Osteocyte (in vitro differentiated cells): ENCODE measurements around the gene DPPA2. TPM values are rescaled to one million over a fixed set of nuclear protein-coding genes. Genes with fewer than 3 reads are reported as not detected.
A peak's percentile ranks its signal among the peaks of the same experiment; 100 is the strongest.

Source experiments
- DNase-seq: peaks from one replicate; pipeline ENCODE4 v3.0.0; 2021; ENCODE audit warnings: mixed read lengths; ENCODE audit not compliant: unreplicated experiment; ENCODE audit errors: extremely low spot score
- H3K27ac Mint-ChIP-seq: one replicate; pipeline ENCODE4 v1.8.0; 2021; ENCODE audit warnings: mild to moderate bottlenecking, mixed read lengths; ENCODE audit not compliant: unreplicated experiment
- H3K27me3 Mint-ChIP-seq: one replicate; pipeline ENCODE4 v1.8.0; 2021; ENCODE audit warnings: mixed read lengths; ENCODE audit not compliant: unreplicated experiment
- H3K36me3 Mint-ChIP-seq: one replicate; pipeline ENCODE4 v1.8.0; 2021; ENCODE audit warnings: mixed read lengths; ENCODE audit not compliant: unreplicated experiment
- H3K4me1 Mint-ChIP-seq: one replicate; pipeline ENCODE4 v1.8.0; 2021; ENCODE audit warnings: mixed read lengths; ENCODE audit not compliant: unreplicated experiment
- H3K4me3 Mint-ChIP-seq: one replicate; pipeline ENCODE4 v1.8.0; 2021; ENCODE audit warnings: mild to moderate bottlenecking, moderate library complexity, mixed read lengths; ENCODE audit not compliant: unreplicated experiment
- H3K9me3 Mint-ChIP-seq: one replicate; pipeline ENCODE4 v1.8.0; 2021; ENCODE audit warnings: mixed read lengths; ENCODE audit not compliant: unreplicated experiment
- total RNA-seq: library from RNA; stranded (reverse); gene quantifications from 2 replicates; pipeline ENCODE4 v1.2.1, GENCODE V29; 2021
- TF ChIP-seq, protein P1 (sequence below): fragments of 200-600 bp; sonication (generic); IDR thresholded peaks from 2 replicates; pipeline ENCODE4 v1.5.0; 2021; ENCODE audit warnings: antibody characterized with exemption, mild to moderate bottlenecking, moderate library complexity

The DPPA2 gene
- total RNA-seq, 1 donor from 2014 or later, result not detected

DNA sequence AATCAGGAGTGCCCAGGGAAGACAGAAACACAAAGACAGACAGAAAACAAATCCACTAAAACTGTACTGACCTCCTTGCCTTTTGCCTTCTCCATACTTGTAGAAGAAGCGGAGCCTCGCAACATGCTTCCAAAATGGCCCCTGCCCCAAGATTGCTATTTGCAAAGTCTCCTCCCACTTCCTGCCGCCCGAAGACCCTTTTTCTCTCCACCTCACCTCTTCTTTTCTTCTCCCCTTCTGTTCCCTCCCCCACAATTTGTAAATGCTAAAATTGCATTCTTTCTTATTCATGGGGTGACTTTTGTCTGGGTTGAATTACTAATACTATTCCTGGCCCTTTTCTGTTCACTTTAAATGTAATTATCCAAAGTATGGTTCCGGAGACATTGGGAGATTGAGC, 21.1 kb upstream of the DPPA2 start, which contains the start of gene DPPA4:
DPPA4 (minus strand) TSS at position 154 of the 400 bp plus-strand sequence; CDS start at position 125, 29 bp downstream.
- no peak for DNase-seq
- TF ChIP-seq, protein P1, sequence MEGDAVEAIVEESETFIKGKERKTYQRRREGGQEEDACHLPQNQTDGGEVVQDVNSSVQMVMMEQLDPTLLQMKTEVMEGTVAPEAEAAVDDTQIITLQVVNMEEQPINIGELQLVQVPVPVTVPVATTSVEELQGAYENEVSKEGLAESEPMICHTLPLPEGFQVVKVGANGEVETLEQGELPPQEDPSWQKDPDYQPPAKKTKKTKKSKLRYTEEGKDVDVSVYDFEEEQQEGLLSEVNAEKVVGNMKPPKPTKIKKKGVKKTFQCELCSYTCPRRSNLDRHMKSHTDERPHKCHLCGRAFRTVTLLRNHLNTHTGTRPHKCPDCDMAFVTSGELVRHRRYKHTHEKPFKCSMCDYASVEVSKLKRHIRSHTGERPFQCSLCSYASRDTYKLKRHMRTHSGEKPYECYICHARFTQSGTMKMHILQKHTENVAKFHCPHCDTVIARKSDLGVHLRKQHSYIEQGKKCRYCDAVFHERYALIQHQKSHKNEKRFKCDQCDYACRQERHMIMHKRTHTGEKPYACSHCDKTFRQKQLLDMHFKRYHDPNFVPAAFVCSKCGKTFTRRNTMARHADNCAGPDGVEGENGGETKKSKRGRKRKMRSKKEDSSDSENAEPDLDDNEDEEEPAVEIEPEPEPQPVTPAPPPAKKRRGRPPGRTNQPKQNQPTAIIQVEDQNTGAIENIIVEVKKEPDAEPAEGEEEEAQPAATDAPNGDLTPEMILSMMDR, result no peak
- Mint-ChIP-seq H3K9me3 (no peaks in the 10 kb centered on the region), H3K4me3 (peak within 1 kb of the TSS; percentile 78), H3K27ac (peak within 1 kb of the TSS; percentile 64), H3K36me3 (no peaks in the 10 kb centered on the region), H3K27me3 (peaks cover 12% of the 10 kb centered on the region), H3K4me1 (peaks cover 3% of the 10 kb centered on the region)

DNA sequence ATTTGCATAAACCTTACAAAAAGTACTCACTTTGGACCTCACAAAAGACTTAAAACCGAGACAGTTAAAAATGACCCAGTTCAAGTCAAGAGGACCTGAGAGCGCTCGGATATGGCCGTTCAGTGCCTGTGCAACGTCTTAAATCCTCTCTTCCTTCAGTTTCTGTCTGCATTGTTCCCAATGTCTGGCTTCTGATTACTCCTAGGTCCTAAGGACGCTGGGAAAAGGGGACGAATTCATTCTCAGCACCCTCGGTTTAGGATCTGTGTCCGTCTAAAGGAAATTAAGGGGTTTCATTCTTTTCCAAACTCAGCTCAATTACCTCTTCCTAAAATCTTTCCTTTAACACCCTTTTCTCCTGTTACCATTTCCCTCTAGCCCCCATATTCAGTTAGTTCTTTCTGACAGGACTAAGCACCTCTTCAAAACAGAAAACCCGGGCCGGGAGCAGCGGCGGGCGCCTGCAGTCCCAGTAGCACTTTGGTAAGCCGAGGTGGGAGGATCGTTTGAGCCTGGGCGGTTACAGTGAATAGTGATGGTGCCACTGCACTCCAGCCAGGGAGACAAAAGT, 20.1 kb upstream of the DPPA2 start:
- TF ChIP-seq, protein P1, result no peak
- H3K4me3 Mint-ChIP-seq, result peak overlapping the region; percentile 78
- no peaks in the 10 kb centered on the region for H3K9me3 Mint-ChIP-seq
- peaks cover 12% of the 10 kb centered on the region for H3K27me3 Mint-ChIP-seq
- DNase-seq, result no peak
- H3K27ac Mint-ChIP-seq, result peak overlapping the region; percentile 64
- H3K4me1 Mint-ChIP-seq, result peaks cover 3% of the 10 kb centered on the region
- no peaks in the 10 kb centered on the region for H3K36me3 Mint-ChIP-seq

DNA sequence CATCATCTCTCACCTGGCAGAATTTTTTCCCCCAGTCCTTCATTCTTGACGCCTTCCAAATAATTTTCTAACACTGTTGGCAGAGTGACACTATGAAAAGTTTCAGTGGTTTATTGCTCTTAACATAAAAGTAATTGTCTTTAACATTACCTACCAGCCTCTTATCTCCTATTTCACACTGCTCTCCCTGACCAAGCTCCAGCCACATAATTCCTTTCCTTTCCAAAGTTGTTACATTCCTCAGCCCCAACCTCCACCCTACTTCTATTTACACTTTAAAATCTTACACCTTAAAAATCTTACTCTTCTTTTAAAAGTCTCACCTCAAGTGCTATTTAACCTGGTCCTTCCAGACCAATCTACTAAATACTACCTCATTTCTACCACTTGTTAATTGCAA, 18.3 kb upstream of the DPPA2 start:
- DNase-seq, result no peak
- no peaks in the 10 kb centered on the region for H3K36me3 Mint-ChIP-seq
- peaks cover 12% of the 10 kb centered on the region for H3K27me3 Mint-ChIP-seq
- H3K9me3 Mint-ChIP-seq, result no peaks in the 10 kb centered on the region
- H3K4me1 Mint-ChIP-seq, result peaks cover 3% of the 10 kb centered on the region
- H3K4me3 Mint-ChIP-seq, result no peak overlapping the region
- TF ChIP-seq, protein P1, result no peak
- no peak overlapping the region for H3K27ac Mint-ChIP-seq

DNA sequence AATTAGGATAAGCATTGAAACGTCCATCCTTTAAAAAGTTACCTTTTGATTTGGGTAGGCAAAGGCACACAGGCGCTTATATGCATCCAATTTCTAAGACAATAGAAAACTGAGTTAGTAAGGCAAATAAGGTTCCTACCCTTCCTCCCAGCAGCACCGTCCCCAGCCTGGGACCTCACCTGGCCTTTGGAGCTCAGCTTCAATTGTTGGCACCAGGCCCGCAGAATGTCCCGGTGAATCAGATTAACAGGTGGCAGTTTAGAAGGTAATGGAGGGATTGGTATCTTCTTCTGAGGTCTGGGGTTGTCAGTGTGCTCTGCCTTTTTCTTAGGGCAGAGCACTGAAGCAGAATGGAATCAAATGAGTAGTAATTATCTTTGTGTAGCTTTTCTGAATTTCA, 15.4 kb upstream of the DPPA2 start:
- Mint-ChIP-seq H3K36me3 (no peaks in the 10 kb centered on the region), H3K9me3 (no peaks in the 10 kb centered on the region), H3K4me1 (peaks cover 3% of the 10 kb centered on the region), H3K4me3 (no peak overlapping the region), H3K27me3 (peaks cover under 1% of the 10 kb centered on the region), H3K27ac (no peak overlapping the region)
- no peak for DNase-seq
- TF ChIP-seq, protein P1, result no peak

DNA sequence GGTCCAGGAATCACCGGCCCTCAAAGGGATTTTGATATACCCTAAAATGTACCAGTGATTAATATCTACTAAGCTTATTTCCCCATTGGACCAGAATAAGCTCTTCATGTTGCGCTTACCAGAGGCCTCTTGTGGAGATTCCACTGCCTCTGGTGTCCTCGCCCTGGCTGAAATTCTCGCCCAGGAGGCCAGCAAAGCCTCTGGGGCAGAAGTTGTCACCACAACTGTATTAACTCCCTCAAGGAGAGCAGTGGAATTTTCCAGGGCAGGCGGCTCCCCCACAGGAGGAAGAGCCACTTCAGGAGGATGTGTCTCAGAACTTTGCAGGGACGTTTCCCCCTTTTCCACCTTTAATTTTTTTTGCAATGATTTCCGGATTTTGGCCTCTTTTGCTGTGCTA, 14.1 kb upstream of the DPPA2 start:
- Mint-ChIP-seq H3K36me3 (no peaks in the 10 kb centered on the region), H3K4me1 (no peaks in the 10 kb centered on the region), H3K27ac (no peak overlapping the region), H3K27me3 (peaks cover 5% of the 10 kb centered on the region), H3K9me3 (no peaks in the 10 kb centered on the region), H3K4me3 (no peak overlapping the region)
- DNase-seq, result no peak
- TF ChIP-seq, protein P1, result no peak
